GM12878 (cell line): ENCODE measurements around the gene RPL37A. TPM values are rescaled to one million over a fixed set of nuclear protein-coding genes. Genes with fewer than 3 reads are reported as not detected.

ENCODE experiments used
- ATAC-seq: fragments of 200-7000 bp; cut with Tn5 transposase; 3 replicates; pipeline ENCODE4 v1.9.1; 2020; ENCODE audit warnings: mild to moderate bottlenecking, moderate library complexity
- BruUV-seq: library from RNA; stranded (reverse); fragments of 400-500 nt; replicated peaks from 2 replicates; lab custom pipeline; 2021; lab: Mats Ljungman, UMichigan
- CTCF ChIA-PET: fragments of 300-600 bp; sonication (Branson Sonifier 250); formaldehyde crosslinking; extraction: SDS; loops from one replicate; lab custom pipeline; 2021; ENCODE audit warnings: inconsistent platforms; lab: Yijun Ruan, JAX
- POLR2A ChIA-PET: fragments of 350-600 bp; formaldehyde crosslinking; extraction: SDS; loops from one replicate; lab custom pipeline; 2021; ENCODE audit warnings: inconsistent platforms; lab: Charles Lee
- RAD21 ChIA-PET: fragments of 300-600 bp; sonication (Branson Sonifier 250); formaldehyde crosslinking; loops from one replicate; lab custom pipeline; 2023; ENCODE audit warnings: antibody characterized with exemption; ENCODE audit not compliant: unreplicated experiment; lab: Charles Lee
- SMC1A ChIA-PET: fragments of 300-600 bp; sonication (Branson Sonifier 250); formaldehyde crosslinking; loops from one replicate; lab custom pipeline; 2023; ENCODE audit not compliant: unreplicated experiment, uncharacterized antibody; lab: Charles Lee
- DNase-seq: peaks from one replicate; pipeline ENCODE4 v3.0.0-alpha.2; 2011; ENCODE audit warnings: low read depth, low spot score
- FAIRE-seq: peaks from 3 replicates; lab custom pipeline; 2011; peaks lifted over from hg19 to GRCh38; lab: Jason Lieb, UNC
- H2AFZ ChIP-seq: 2 replicates; pipeline ENCODE4 v1.6.0; 2011; ENCODE audit warnings: low read depth, low read length, control low read depth; ENCODE audit not compliant: control insufficient read depth
- H3K27ac ChIP-seq: 2 replicates; pipeline ENCODE4 v1.5.1; 2011; ENCODE audit warnings: control low read depth; ENCODE audit not compliant: control insufficient read depth, insufficient read depth
- H3K27me3 ChIP-seq, 2 experiments: replicated peaks in 1 of 2; 2 replicates each; pipeline versions ENCODE4 v1.6.0 to v1.6.1; 2011; ENCODE audit warnings: low read length in 1 of 2; ENCODE audit not compliant: control insufficient read depth in 2 of 2, insufficient read depth in 2 of 2
- H3K36me3 ChIP-seq, 2 experiments: 2 replicates each; pipeline ENCODE4 v1.5.1; 2011; ENCODE audit warnings: low read length in 1 of 2; ENCODE audit not compliant: control insufficient read depth in 2 of 2, insufficient read depth in 2 of 2
- H3K4me1 ChIP-seq: 2 replicates; pipeline ENCODE4 v1.6.1; 2011; ENCODE audit warnings: mild to moderate bottlenecking, low read length, moderate library complexity, mixed read lengths; ENCODE audit not compliant: control insufficient read depth, insufficient read depth
- H3K4me2 ChIP-seq: 2 replicates; pipeline ENCODE4 v1.6.0; 2011; ENCODE audit warnings: control low read depth; ENCODE audit not compliant: control insufficient read depth, insufficient read depth
- H3K4me3 ChIP-seq: fragments of 200-600 bp; sonication (generic); 2 replicates; pipeline ENCODE4 v1.5.1; 2016
- H3K79me2 ChIP-seq: 2 replicates; pipeline ENCODE4 v1.6.0; 2011; ENCODE audit warnings: low read length; ENCODE audit not compliant: control insufficient read depth, insufficient read depth
- H3K9ac ChIP-seq: 2 replicates; pipeline ENCODE4 v1.8.0; 2011; ENCODE audit warnings: low read length, control low read depth, mixed read lengths; ENCODE audit not compliant: control insufficient read depth, insufficient read depth
- H3K9me3 ChIP-seq: replicated peaks from 3 replicates; pipeline ENCODE4 v1.5.1; 2011; ENCODE audit warnings: mild to moderate bottlenecking, low read length; ENCODE audit not compliant: control insufficient read depth, insufficient read depth
- H4K20me1 ChIP-seq: 2 replicates; pipeline ENCODE4 v1.6.0; 2011; ENCODE audit not compliant: control insufficient read depth, insufficient read depth
- CBX5 ChIP-seq: sonication (generic); IDR thresholded peaks from 2 replicates; pipeline ENCODE4 v1.6.1; 2016; ENCODE audit warnings: low read depth, moderate library complexity, mild to moderate bottlenecking, inconsistent platforms
- CHD1 ChIP-seq: IDR thresholded peaks from 2 replicates; pipeline ENCODE4 v1.6.1; 2012; ENCODE audit warnings: low read depth, low read length, improper control_type of control experiment
- DPF2 ChIP-seq: fragments of 450-650 bp; IDR thresholded peaks from 2 replicates; pipeline ENCODE4 v1.6.1; 2017; ENCODE audit warnings: mild to moderate bottlenecking
- ETV6 ChIP-seq, 2 experiments: fragments of 450-650 bp in 1 of 2; IDR thresholded peaks in 1 of 2; conservative IDR thresholded peaks in 1 of 2; 2 replicates each; pipeline ENCODE4 v1.6.1; 2014; ENCODE audit warnings: antibody characterized with exemption in 1 of 2, borderline replicate concordance in 1 of 2, low read depth in 1 of 2, mild to moderate bottlenecking in 1 of 2, moderate library complexity in 1 of 2
- FOXM1 ChIP-seq: IDR thresholded peaks from 2 replicates; pipeline ENCODE4 v1.6.1; 2012; ENCODE audit warnings: low read depth, mild to moderate bottlenecking, inconsistent platforms, low read length, moderate library complexity
- TCF7 ChIP-seq: IDR thresholded peaks from 2 replicates; pipeline ENCODE4 v1.6.1; 2014; ENCODE audit warnings: antibody characterized with exemption, borderline replicate concordance
- YY1 ChIP-seq: IDR thresholded peaks from 2 replicates; pipeline ENCODE4 v1.6.1; 2011; ENCODE audit warnings: low read depth, mild to moderate bottlenecking, low read length
- ZNF384 ChIP-seq: IDR thresholded peaks from 2 replicates; pipeline ENCODE4 v1.6.1; 2012; ENCODE audit warnings: low read depth, mild to moderate bottlenecking, low read length, improper control_type of control experiment, borderline replicate concordance
- WGBS: methylation state at CpG from one replicate; pipeline ENCODE4 v1.1.6; 2016; ENCODE audit warnings: low lambda C conversion rate; ENCODE audit not compliant: insufficient replicate concordance, insufficient coverage; ENCODE audit errors: missing lambda C conversion rate; 5-methylcytosine and 5-hydroxymethylcytosine counted together
- in situ Hi-C: fragments of 300-500 bp; cut with MboI; formaldehyde crosslinking; loops from 9 replicates; pipeline ENCODE4 v1.14.3; 2018; ENCODE audit warnings: mixed read lengths
- intact Hi-C: fragments of 100-400 bp; cut with micrococcal nuclease; formaldehyde crosslinking; loops from one replicate; pipeline ENCODE4 v1.14.2; 2022; ENCODE audit not compliant: unreplicated experiment
- polyA plus RNA-seq, 11 experiments: library from polyadenylated mRNA; depleted of rRNA in 4 of 11; unstranded in 6 of 11; stranded (reverse) in 5 of 11; fragments of >200 nt; fragmentation: Nextera tagmentation in 4 of 11; fragmentation: Illumina TruSeq in 1 of 11; extraction: Ambion mirVana in 4 of 11; extraction: Trizol in 1 of 11; gene quantifications; 1 replicate in 1 of 11; 2 replicates in 10 of 11; pipeline versions ENCODE4 v1.2.1 to v1.2.3, GENCODE V29; 2011 to 2016; ENCODE audit warnings: inconsistent platforms in 2 of 11, missing spikeins in 2 of 11, low read depth in 1 of 11
- total RNA-seq, 4 experiments: library from RNA; depleted of rRNA in 3 of 4; stranded (reverse); fragments of >200 nt in 3 of 4; fragmentation: Illumina TruSeq in 1 of 4; extraction: Trizol in 1 of 4; gene quantifications; 2 replicates each; pipeline versions ENCODE4 v1.2.1 to v1.2.3, GENCODE V29; 2013 to 2021
- TF ChIP-seq, protein P1 (sequence below): fragments of 450-650 bp; IDR thresholded peaks from 2 replicates; pipeline ENCODE4 v1.6.1; 2016; ENCODE audit warnings: mild to moderate bottlenecking
- TF ChIP-seq, protein P2 (sequence below): fragments of 450-650 bp; IDR thresholded peaks from 2 replicates; pipeline ENCODE4 v1.6.1; 2016; ENCODE audit warnings: mild to moderate bottlenecking

The RPL37A gene
- total and polyA plus RNA-seq, 10 of the 15 experiments (the other 5 are each of a cell fraction or from before 2014, with no cell fraction given): 2,847 to 6,854 (median 5,110) TPM

DNA sequence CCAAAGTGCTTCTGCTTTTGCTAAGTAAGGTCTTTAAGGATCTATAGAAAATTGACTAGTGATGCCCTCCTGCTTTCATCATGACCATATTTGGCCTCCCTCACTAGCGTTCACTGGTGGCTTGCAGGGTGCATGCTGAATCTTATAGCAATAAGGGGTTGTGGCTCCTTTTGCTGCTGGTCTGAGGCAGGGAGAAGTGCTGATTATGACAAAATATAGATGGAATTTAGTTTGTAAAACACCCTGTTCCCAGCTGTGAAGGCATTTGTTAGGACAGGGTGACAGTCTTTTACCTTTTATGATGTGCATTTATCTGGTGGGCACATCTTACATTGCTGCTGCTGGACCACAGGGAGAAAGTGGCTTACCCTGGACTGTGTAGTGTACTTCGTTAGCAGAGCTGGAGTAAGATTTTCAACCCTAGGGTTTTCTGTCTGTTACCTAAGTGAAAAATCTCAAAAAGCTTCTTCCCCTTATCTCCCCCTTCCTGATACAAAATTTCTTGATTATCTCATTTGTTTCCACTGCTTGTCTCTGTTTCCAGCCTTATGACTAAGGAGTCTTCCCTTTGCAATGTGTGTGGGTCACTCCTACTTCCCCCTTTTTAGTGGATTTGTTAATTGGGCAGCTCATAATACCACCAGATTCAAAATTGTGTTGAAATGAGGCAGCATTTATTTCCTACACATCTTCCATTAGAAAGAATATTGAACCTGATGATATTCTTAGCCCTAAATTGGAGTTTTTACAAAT, 21.2 kb upstream of the RPL37A start:
- Histone ChIP-seq H3K79me2 (no peaks in the 10 kb centered on the region), H4K20me1 (no peaks in the 10 kb centered on the region), H3K27ac (no peak overlapping the region), H3K9me3 (no peaks in the 10 kb centered on the region), H3K4me2 (no peak overlapping the region), H3K4me3 (no peak overlapping the region), H3K9ac (no peak overlapping the region), H3K36me3 (peaks cover 2 to 4% of the 10 kb centered on the region in 2 experiments; a peak in 3 of 4 replicates), H2AFZ (no peak overlapping the region), H3K27me3 (no peaks in the 10 kb centered on the region), H3K4me1 (peaks cover 8% of the 10 kb centered on the region)
- intact Hi-C loops: no loop called here
- SMC1A ChIA-PET: interaction anchor here (0.9 kb wide), 1 partner anchor 15 kb away, joined by 3 read pairs; no protein-coding TSS in a partner anchor
- RAD21 ChIA-PET: no interaction called here
- 65% methylated on average over 2 of the region's 2 CpGs for WGBS
- CTCF ChIA-PET: interaction anchor here (1.0 kb wide), 1 partner anchor 41 kb away, joined by 3 read pairs; no protein-coding TSS in a partner anchor
- POLR2A ChIA-PET: interaction anchor here (1.7 kb wide), 1 partner anchor 20 kb away, joined by 5 read pairs; the partner anchor contains the start of gene RPL37A
- no peak for TF ChIP-seq ETV6 (conservative IDR thresholded peaks at IDR 0.05 in 1 of 2, IDR thresholded peaks at IDR 0.05 in 1 of 2; ENCODE audit: borderline replicate concordance in 1 of 2, low read depth in 1 of 2)
- TF ChIP-seq CBX5: no peak
- in situ Hi-C loops: no loop called here
- FAIRE-seq (no peak), DNase-seq (no peak), ATAC-seq (no peak)
- BruUV-seq: no TSS peak

DNA sequence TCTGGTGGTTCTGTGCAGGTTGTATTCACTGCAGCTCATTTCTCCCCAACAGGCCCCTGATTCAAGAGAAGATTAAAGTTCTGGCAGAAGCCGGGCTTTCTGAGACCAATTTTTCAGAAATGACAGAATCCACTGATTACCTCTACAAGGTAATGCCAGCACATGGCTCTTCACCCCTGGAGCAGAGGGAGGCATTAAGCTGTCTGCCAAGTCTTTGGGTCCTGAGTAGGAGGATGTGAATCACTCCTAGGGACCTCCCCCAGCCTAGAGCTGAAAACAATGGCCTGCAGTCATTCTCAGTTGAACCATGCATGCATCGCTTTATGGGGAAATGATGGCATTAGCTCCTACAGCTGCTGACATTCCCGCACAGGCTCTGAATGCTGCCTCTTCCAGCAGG, 20.5 kb upstream of the RPL37A start:
- Histone ChIP-seq H3K27ac (no peak overlapping the region), H3K27me3 (no peaks in the 10 kb centered on the region), H3K4me2 (no peak overlapping the region), H3K79me2 (no peaks in the 10 kb centered on the region), H3K9ac (no peak overlapping the region), H4K20me1 (no peaks in the 10 kb centered on the region), H3K36me3 (peaks cover 2 to 4% of the 10 kb centered on the region in 2 experiments), H3K4me1 (peaks cover 8% of the 10 kb centered on the region), H3K9me3 (no peaks in the 10 kb centered on the region), H3K4me3 (no peak overlapping the region), H2AFZ (no peak overlapping the region)
- TF ChIP-seq TCF7 (no peak), FOXM1 (no peak), ZNF384 (no peak), YY1 (no peak), CHD1 (no peak), DPF2 (no peak)
- TF ChIP-seq, protein P1, sequence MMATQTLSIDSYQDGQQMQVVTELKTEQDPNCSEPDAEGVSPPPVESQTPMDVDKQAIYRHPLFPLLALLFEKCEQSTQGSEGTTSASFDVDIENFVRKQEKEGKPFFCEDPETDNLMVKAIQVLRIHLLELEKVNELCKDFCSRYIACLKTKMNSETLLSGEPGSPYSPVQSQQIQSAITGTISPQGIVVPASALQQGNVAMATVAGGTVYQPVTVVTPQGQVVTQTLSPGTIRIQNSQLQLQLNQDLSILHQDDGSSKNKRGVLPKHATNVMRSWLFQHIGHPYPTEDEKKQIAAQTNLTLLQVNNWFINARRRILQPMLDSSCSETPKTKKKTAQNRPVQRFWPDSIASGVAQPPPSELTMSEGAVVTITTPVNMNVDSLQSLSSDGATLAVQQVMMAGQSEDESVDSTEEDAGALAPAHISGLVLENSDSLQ: no peak
- TF ChIP-seq, protein P2, sequence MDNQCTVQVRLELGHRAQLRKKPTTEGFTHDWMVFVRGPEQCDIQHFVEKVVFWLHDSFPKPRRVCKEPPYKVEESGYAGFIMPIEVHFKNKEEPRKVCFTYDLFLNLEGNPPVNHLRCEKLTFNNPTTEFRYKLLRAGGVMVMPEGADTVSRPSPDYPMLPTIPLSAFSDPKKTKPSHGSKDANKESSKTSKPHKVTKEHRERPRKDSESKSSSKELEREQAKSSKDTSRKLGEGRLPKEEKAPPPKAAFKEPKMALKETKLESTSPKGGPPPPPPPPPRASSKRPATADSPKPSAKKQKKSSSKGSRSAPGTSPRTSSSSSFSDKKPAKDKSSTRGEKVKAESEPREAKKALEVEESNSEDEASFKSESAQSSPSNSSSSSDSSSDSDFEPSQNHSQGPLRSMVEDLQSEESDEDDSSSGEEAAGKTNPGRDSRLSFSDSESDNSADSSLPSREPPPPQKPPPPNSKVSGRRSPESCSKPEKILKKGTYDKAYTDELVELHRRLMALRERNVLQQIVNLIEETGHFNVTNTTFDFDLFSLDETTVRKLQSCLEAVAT: peak; percentile 36; the same call in 1 of the 2 replicates
- FAIRE-seq (no peak), ATAC-seq (no peak), DNase-seq (no peak)
- RAD21 ChIA-PET: no interaction called here
- CTCF ChIA-PET: interaction anchor here (0.5 to 1.1 kb wide), 3 partner anchors 13 to 951 kb away, joined by 3 to 4 read pairs (median 3); no protein-coding TSS in a partner anchor
- POLR2A ChIA-PET: interaction anchor here (1.6 to 1.7 kb wide), 2 partner anchors 13 to 20 kb away, joined by 5 to 7 read pairs; partner anchors contain the start of gene RPL37A
- no TSS peak for BruUV-seq
- WGBS: 98% methylated on average over 3 of the region's 3 CpGs
- SMC1A ChIA-PET: interaction anchor here (1.6 kb wide), 1 partner anchor 20 kb away, joined by 4 read pairs; the partner anchor contains the start of gene RPL37A
- in situ Hi-C loops: no loop called here
- intact Hi-C loops: no loop called here
